ENCODE data around the gene BCL11A.

DNA sequence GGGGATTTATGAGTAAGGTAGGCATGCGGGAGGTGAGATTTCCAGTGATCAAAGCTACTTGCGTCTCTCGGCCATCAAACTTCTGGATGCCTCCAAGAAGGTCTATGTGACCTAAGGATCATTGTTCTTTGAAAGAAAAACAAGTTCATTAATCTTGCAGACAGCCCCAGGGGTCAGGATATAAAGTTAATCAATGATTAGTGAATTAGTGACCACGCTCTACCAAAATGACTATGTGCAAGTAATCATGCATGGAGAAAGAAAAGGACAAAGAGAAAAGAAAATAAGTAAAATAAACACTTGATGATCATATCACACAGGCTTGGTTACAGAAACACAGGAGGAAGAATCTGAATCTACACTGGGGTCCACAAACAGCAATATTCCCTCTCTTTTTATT, 42.5 kb upstream of the BCL11A start:
- no peak for TF ChIP-seq EZH2 (IDR thresholded peaks at IDR 0.05; ENCODE audit: insufficient read depth, poor library complexity, severe bottlenecking)
- TF ChIP-seq EZH2phosphoT487 (IDR thresholded peaks at IDR 0.05; ENCODE audit: insufficient read depth, low read depth) = no peak

All from GM23248 (cell line).